Fibroblast of pulmonary artery (primary cell): ENCODE data around the gene MOCS3.

Experiments
- DNase-seq: peaks from one replicate; pipeline ENCODE4 v3.0.0-alpha.2; 2010; ENCODE audit warnings: low read depth
- H3K4me3 ChIP-seq: replicated peaks from 2 replicates; pipeline ENCODE4 v1.5.1; 2011; ENCODE audit warnings: low read depth, mild to moderate bottlenecking, control low read depth, low read length, moderate library complexity
- CTCF ChIP-seq: IDR thresholded peaks from 2 replicates; pipeline ENCODE4 v1.5.1; 2011; ENCODE audit warnings: mild to moderate bottlenecking, control low read depth, low read length, inconsistent platforms; ENCODE audit errors: missing control alignments

MOCS3 gene

GRCh38 chr20:50916257-50916656 is 42.4 kb upstream of the MOCS3 start:
- peak; percentile 60 for DNase-seq
- no peak overlapping the region for H3K4me3 ChIP-seq
- no peak for TF ChIP-seq CTCF

DNA sequence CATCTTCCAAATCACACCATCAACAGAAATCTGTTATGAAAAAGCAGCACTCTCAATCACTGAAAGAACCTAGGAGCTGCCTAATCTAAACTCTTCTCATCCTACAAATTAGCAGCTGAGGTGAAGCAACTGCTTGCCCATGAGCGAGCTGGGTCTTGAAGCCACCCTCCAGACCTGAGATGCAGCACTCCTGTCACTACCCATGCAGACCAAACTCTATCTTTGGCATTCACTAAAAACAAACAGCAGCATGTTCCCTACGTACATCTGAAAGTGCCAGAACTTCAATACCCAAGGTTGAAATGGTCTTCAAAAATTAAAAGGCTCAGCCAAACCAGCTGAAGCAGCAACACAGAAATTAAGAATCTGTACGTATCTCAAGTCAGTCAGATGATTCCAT is 41.7 kb upstream of the MOCS3 start:
- TF ChIP-seq CTCF, result no peak
- H3K4me3 ChIP-seq, result no peak overlapping the region
- DNase-seq, result no peak

GRCh38 chr20:50918403-50918802 is 40.2 kb upstream of the MOCS3 start:
- no peak for TF ChIP-seq CTCF
- peak; percentile 64 for DNase-seq
- H3K4me3 ChIP-seq, result no peak overlapping the region

GRCh38 chr20:50919567-50919966 is 39.1 kb upstream of the MOCS3 start:
- H3K4me3 ChIP-seq, result no peak overlapping the region
- peak; percentile 90 for DNase-seq
- TF ChIP-seq CTCF, result no peak

GRCh38 chr20:50920997-50921396 is 37.6 kb upstream of the MOCS3 start:
- peak; percentile 45 for DNase-seq
- TF ChIP-seq CTCF, result no peak
- H3K4me3 ChIP-seq, result no peak overlapping the region

DNA sequence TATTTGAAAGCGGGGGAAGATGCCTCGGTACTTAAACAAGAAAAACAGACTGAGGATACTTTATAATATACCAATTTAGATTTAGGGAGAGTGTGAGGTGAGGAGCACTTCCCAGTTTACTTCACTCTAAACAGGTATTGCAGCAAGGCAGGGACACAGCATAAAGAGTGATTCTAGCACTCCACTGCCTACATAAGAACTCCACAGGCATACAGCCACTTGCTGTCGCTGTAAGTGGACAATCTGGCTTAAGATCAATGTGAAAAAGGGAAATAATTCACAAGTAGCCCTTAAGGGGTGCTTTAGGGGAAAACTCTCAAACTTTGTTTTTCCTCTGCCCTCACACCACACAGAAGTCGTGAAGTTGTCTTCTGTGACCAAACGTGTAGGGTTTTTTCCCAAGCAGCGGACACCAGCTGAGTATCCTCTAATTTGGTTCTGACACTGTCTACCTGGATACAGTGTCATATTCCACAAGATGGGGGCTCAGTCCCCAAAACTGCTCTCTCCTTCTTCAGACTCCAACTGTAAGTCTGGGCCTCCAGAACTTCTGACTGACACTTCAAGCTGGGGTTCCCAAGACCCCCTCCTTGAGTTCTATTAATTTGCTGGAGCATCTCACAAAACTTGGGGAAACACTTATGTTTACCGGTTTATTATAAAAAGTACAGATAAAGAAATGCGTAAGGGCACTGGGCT is 36.7 kb upstream of the MOCS3 start:
- no peak for TF ChIP-seq CTCF
- H3K4me3 ChIP-seq, result no peak overlapping the region
- no peak for DNase-seq

DNA sequence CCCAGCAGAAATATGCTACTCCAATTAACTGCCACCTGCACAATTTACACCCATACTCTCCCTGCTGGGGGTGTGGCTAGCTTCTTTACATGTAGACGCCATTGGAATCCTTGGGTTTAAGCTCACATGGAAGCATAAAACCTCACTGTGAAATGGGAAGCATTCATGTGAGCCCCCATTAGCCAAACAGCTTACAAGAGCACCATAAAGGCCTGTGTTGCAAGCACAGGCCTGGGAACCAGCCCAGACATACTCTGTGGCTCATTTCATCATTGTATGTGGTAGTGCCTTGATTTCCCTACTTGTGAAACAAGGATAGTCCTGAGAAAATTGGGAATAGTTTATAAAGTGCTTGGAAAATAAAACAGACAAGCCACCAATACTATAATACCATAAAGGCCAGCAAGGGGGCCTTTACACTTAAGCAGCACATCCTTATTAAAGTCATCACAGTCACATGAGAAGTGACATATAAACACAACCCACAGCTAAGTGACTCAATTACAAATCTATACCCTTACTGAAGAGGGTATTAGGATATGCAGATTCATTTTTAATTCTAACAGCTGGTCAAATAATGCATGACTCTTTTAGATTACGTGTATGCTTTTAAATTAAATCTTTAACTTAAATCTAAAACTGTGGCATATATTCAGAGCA is 34.2 kb upstream of the MOCS3 start:
- DNase-seq, result no peak
- TF ChIP-seq CTCF, result no peak
- H3K4me3 ChIP-seq, result no peak overlapping the region
